PC-3 (cell line): Measurements from ENCODE around the gene MARCKS.

Experiments
- EZH2 ChIP-seq: fragments of 300-600 bp; sonication (generic); IDR thresholded peaks from one replicate; pipeline ENCODE4 v1.6.1; 2017; ENCODE audit warnings: antibody characterized with exemption, mild to moderate bottlenecking, low read length; ENCODE audit not compliant: unreplicated experiment
- TF ChIP-seq, protein P1 (sequence below): fragments of 300-600 bp; sonication (generic); conservative IDR thresholded peaks from 2 replicates; pipeline ENCODE4 v1.5.1; 2017; ENCODE audit warnings: antibody characterized with exemption, low read depth, mild to moderate bottlenecking, low read length

DNA sequence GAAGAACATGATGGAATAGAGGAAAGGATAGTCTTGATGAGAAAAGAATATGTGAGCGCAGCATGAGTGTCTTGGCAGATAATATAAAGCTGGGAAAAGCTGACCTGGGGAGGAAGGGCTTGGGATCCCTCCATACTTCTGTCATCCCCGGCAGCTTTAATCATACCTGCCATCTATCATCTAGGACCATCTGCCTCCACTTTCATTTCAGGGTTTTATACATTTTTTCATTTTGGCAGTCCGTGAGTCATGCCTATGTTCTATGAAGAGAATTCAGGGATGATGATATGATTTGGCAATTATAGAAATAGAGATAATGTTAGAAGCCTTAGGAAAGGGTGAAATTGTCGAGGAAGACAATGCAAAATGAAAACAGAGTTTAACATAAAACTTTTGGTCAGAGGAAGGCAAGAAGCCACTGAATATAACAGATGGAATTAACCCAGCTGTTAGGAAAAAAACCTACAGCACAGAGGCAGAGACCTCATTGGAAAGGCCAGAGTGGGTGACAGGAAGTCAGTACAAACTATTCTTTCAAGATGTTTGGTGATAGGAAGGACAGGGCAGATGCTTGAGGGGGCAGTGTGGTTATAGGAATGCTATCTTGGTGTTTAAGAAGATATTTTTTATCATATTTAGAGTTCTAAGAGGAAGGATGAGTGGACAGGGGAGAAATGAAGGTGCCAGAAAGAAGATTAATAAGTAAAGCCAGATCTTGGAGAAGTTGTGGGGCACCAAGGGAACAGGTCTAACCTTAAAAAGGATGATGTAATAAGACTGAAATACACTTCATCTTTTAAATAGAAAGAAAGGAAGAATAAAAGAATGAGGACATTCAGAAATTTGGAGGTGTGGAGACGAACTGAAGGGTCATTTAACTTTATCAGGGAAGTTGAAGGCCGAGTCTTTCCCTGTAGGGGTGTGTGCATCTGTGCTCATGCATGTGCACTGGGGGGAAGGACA lies 37.8 kb downstream of the MARCKS start:
- TF ChIP-seq, protein P1, sequence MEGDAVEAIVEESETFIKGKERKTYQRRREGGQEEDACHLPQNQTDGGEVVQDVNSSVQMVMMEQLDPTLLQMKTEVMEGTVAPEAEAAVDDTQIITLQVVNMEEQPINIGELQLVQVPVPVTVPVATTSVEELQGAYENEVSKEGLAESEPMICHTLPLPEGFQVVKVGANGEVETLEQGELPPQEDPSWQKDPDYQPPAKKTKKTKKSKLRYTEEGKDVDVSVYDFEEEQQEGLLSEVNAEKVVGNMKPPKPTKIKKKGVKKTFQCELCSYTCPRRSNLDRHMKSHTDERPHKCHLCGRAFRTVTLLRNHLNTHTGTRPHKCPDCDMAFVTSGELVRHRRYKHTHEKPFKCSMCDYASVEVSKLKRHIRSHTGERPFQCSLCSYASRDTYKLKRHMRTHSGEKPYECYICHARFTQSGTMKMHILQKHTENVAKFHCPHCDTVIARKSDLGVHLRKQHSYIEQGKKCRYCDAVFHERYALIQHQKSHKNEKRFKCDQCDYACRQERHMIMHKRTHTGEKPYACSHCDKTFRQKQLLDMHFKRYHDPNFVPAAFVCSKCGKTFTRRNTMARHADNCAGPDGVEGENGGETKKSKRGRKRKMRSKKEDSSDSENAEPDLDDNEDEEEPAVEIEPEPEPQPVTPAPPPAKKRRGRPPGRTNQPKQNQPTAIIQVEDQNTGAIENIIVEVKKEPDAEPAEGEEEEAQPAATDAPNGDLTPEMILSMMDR: no peak
- no peak for TF ChIP-seq EZH2
